Suppressor macrophage treated with lipopolysaccharide for 1 hour (primary cell): Measurements from ENCODE around the gene BTBD8.

Experiments used
- DNase-seq, 3 donors: peaks; one replicate each; pipeline ENCODE4 v3.0.0-alpha.2; 2020 to 2022

Gene BTBD8

GRCh38 chr1:92194511-92194910 is 114.4 kb downstream of the BTBD8 start:
- peak; percentile 36 to 69 (median 63) for DNase-seq

- DNase-seq, result peak; percentile 16 to 47 (median 34)
These were observed 121.8 kb downstream of the BTBD8 start for GRCh38 chr1:92201973-92202372.

DNA sequence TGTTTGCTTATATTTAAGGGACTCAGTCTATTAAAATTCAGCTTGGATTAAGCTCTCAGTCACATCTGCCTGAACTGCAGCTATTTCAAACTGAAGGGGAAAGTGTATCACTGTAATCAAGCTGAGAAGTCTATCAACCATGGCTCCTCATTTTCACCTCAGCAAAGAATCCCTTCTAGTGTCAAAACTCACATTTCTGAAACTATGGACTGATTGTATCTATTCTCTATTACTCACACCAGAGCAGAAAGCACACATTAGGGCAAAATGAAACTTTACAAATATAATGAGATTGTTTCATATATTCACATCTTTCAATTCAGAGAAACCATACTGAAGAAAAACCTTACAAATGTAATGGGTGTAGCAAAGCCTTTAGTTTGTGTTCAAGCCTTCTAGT is 123.0 kb downstream of the BTBD8 start:
- DNase-seq, result no peak

- DNase-seq, result no peak
These were observed 130.6 kb downstream of the BTBD8 start for GRCh38 chr1:92210701-92211100.

DNA sequence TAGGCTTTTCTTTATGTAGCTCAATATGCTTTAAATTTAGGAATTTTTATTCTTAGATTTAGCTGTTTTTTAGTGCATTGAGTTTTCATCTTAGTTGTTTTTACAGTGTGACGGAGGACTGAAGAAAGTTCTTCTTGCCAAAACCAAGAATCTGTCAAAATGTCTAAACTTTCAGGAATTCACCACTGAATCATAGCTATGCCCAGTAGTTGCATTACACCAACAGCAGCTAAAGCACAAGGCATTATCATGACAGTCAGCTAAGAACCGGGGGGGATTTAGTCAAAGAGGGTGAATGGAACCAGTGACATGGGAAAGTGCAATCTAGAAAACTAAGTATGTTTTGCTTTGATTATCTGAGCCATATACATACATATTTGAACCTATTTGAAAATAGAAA is 131.0 kb downstream of the BTBD8 start:
- no peak for DNase-seq

DNA sequence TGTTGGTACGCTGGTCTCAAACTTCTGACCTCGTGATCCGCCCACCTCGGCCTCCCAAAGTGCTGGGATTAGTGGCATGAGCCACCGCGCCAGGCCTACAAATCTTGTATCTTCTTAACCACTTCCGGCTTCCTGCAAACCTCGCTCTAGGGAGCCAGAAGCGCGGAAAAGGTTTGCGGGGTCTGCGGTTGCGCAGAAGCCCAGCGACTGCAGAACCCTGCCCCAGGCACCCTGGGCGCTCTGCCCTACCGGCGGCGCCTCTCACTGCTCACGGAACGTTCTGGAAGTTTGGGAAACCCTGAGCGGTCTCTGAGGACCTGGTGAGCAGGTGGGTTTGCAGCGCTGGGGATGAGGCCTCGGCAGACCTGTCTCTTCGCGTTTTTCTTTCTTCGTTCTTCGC is 137.6 kb downstream of the BTBD8 start, which contains the start of gene C1orf146:
Gene C1orf146 (plus strand): TSS at position 195 of the 400 bp plus-strand sequence. CDS start 13,506 bp downstream, outside the sequence.
- DNase-seq, result no peak

GRCh38 chr1:92218559-92218958 is 138.4 kb downstream of the BTBD8 start:
- no peak for DNase-seq

GRCh38 chr1:92219028-92219427 is 138.9 kb downstream of the BTBD8 start:
- DNase-seq, result no peak

DNA sequence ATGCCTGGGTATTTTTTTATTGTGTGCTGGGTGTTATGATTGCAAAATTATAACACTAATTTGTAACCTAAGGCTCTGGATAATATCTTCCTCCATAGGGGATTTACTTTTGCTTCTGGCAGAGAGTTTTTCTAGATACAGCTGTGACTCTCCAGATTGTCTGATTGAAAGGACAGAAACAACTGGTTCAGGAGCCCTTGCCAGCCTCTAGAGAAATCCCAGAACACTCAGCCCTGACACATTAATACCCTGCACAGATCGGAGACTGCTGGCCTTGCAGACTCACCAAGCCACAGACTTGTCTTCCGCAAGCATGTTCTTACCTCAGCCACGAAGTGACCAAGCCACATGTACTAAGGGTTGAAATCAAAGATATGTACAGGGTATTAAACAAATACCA is 148.3 kb downstream of the BTBD8 start:
- DNase-seq, result no peak

- no peak for DNase-seq
These were observed 150.6 kb downstream of the BTBD8 start for GRCh38 chr1:92230736-92231135.
